HepG2 (cell line): ENCODE measurements around the gene ME2. TPM values are rescaled to one million over a fixed set of nuclear protein-coding genes. Genes with fewer than 3 reads are reported as not detected.

Source experiments
- ATM ChIP-seq: fragments of 450-650 bp; IDR thresholded peaks from 2 replicates; pipeline ENCODE4 v1.7.1; 2017; ENCODE audit warnings: mild to moderate bottlenecking, borderline replicate concordance
- BHLHE40 ChIP-seq: IDR thresholded peaks from 2 replicates; pipeline ENCODE4 v1.6.1; 2011; ENCODE audit warnings: low read length, improper control_type of control experiment
- FOXK1 ChIP-seq: sonication (generic); formaldehyde crosslinking; IDR thresholded peaks from 2 replicates; pipeline ENCODE4 v1.4.0; 2020; ENCODE audit warnings: low read depth, missing genetic modification reagents, borderline replicate concordance
- FOXP1 ChIP-seq, 2 experiments: fragments of 450-650 bp in 1 of 2; IDR thresholded peaks; 2 replicates each; pipeline ENCODE4 v1.6.1; 2017 to 2018; ENCODE audit warnings: antibody characterized with exemption in 1 of 2
- HNF4G ChIP-seq, 2 experiments: sonication (generic) in 1 of 2; formaldehyde crosslinking in 1 of 2; IDR thresholded peaks; 2 replicates each; pipeline versions ENCODE4 v1.4.0 to v1.6.1; 2011 to 2020; ENCODE audit warnings: borderline replicate concordance in 2 of 2, low read depth in 2 of 2, mild to moderate bottlenecking in 2 of 2, low read length in 1 of 2, missing genetic modification reagents in 1 of 2, moderate library complexity in 1 of 2
- KDM4B ChIP-seq: sonication (generic); formaldehyde crosslinking; IDR thresholded peaks from 2 replicates; pipeline ENCODE4 v1.4.0; 2020; ENCODE audit warnings: missing genetic modification reagents
- POLR2AphosphoS5 ChIP-seq: IDR thresholded peaks from 2 replicates; pipeline ENCODE4 v1.6.1; 2012; ENCODE audit warnings: low read depth, low read length
- SKI ChIP-seq: fragments of 450-650 bp; IDR thresholded peaks from one replicate; pipeline ENCODE4 v1.6.1; 2018; ENCODE audit warnings: mild to moderate bottlenecking; ENCODE audit not compliant: partially characterized antibody
- SMYD3 ChIP-seq: sonication (generic); formaldehyde crosslinking; IDR thresholded peaks from 2 replicates; pipeline ENCODE4 v1.8.1; 2023; ENCODE audit warnings: mild to moderate bottlenecking, missing genetic modification reagents
- TBX2 ChIP-seq: sonication (generic); formaldehyde crosslinking; IDR thresholded peaks from 2 replicates; pipeline ENCODE4 v1.5.0; 2020; ENCODE audit warnings: missing genetic modification reagents, mild to moderate bottlenecking, borderline replicate concordance
- THAP9 ChIP-seq: sonication (generic); formaldehyde crosslinking; IDR thresholded peaks from 2 replicates; pipeline ENCODE4; 2020; ENCODE audit warnings: missing genetic modification reagents, mild to moderate bottlenecking, borderline replicate concordance
- TOE1 ChIP-seq: sonication (generic); formaldehyde crosslinking; IDR thresholded peaks from 2 replicates; pipeline ENCODE4 v1.4.0; 2020; ENCODE audit warnings: mild to moderate bottlenecking, missing genetic modification reagents
- TP53 ChIP-seq: sonication (generic); formaldehyde crosslinking; conservative IDR thresholded peaks from 2 replicates; pipeline ENCODE4 v1.4.0; 2020; ENCODE audit warnings: missing genetic modification reagents
- ZMYM3 ChIP-seq: sonication (generic); formaldehyde crosslinking; IDR thresholded peaks from 2 replicates; pipeline ENCODE4 v1.5.1; 2020; ENCODE audit warnings: mild to moderate bottlenecking, missing genetic modification reagents
- ZNF264 ChIP-seq: sonication (generic); formaldehyde crosslinking; IDR thresholded peaks from 2 replicates; pipeline ENCODE4 v1.4.0; 2020; ENCODE audit warnings: missing genetic modification reagents
- ZNF282 ChIP-seq: fragments of 450-650 bp; IDR thresholded peaks from 2 replicates; pipeline ENCODE4 v1.6.1; 2018; ENCODE audit not compliant: partially characterized antibody
- ZSCAN20 ChIP-seq: sonication (generic); formaldehyde crosslinking; IDR thresholded peaks from 2 replicates; pipeline ENCODE4 v1.4.0; 2020; ENCODE audit warnings: missing genetic modification reagents, mild to moderate bottlenecking, borderline replicate concordance
- ZSCAN22 ChIP-seq: sonication (generic); formaldehyde crosslinking; IDR thresholded peaks from 2 replicates; pipeline ENCODE4 v1.4.0; 2020; ENCODE audit warnings: mild to moderate bottlenecking, missing genetic modification reagents
- polyA plus RNA-seq, 8 experiments: library from polyadenylated mRNA; depleted of rRNA in 3 of 8; stranded (reverse) in 7 of 8; unstranded in 1 of 8; fragments of >200 nt; fragmentation: Illumina TruSeq in 4 of 8; extraction: Trizol in 4 of 8; gene quantifications; 2 replicates each; pipeline versions ENCODE4 v1.2.1 to v1.2.3, GENCODE V29; 2011 to 2016; ENCODE audit warnings: low read depth in 4 of 8, missing spikeins in 1 of 8, mixed read lengths in 1 of 8; ENCODE audit not compliant: insufficient read depth in 1 of 8
- total RNA-seq, 5 experiments: library from RNA; depleted of rRNA; stranded (reverse); fragments of >200 nt; fragmentation: Illumina TruSeq; extraction: Trizol; gene quantifications; 2 replicates each; pipeline ENCODE4 v1.2.3, GENCODE V29; 2016; ENCODE audit warnings: low read depth in 1 of 5
- TF ChIP-seq, protein P1 (sequence below): IDR thresholded peaks from 2 replicates; pipeline ENCODE4 v1.6.1; 2012; ENCODE audit warnings: low read length, improper control_type of control experiment
- TF ChIP-seq, protein P2 (sequence below): sonication (generic); formaldehyde crosslinking; IDR thresholded peaks from 2 replicates; pipeline ENCODE4 v1.8.0; 2022; ENCODE audit warnings: missing genetic modification reagents, mild to moderate bottlenecking, inconsistent platforms, borderline replicate concordance
- TF ChIP-seq, protein P3 (sequence below): sonication (generic); formaldehyde crosslinking; IDR thresholded peaks from 2 replicates; pipeline ENCODE4 v1.4.0; 2020; ENCODE audit warnings: mild to moderate bottlenecking, missing genetic modification reagents

ME2 gene
- total and polyA plus RNA-seq, 2 of the 13 experiments (the other 11 are each of a cell fraction or from before 2014, with no cell fraction given) = 17.3 to 20.6 TPM

DNA sequence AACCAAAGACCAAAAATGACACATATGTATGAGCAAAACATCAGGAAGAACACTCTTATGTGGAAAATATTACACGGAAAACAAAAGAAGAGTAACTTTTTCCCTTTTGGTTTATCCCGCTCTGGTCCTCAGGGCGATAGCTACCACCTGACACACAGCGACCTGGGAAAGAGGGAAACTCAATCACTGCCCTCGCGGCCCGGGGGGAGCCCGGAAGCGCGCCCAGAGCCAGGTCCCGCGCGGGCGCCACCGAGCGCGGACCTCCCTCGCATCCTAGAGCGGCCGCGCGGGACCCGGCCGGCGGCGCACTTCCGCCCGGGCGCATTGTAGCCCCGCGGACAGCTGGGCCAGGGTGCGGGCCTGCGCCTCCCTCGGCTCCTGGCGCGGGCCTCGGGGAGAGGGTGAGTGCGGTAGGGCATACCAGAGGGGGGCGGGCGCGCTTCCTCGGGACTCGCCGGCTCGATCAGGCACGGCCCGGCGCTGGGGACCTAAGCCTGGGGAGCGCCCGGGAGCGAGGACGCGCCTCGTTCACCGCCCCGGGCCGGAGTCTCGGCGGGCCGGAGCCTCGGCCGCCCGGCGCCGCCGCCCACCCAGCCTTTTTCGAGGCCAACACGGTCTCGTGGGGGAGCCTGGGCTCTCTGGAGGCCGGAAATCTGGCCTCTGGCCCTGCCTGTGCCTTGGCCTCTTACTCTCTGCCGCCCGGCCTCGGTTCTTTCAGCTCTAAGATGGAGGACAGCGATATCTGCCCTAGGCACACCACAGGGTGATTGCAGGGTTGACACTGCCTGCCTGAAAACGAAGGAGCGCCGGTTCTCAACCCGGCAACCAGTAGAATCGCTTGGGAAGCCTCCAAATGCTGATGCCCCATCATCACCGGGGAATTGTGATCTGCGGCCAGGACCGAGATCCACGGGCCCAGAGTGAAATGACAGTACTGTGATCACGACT is 89.1 kb downstream of the ME2 start, which contains the start of gene ELAC1 (continued):
- peak; percentile 34; the same call in 1 of the 2 replicates for TF ChIP-seq TBX2
- TF ChIP-seq, protein P1, sequence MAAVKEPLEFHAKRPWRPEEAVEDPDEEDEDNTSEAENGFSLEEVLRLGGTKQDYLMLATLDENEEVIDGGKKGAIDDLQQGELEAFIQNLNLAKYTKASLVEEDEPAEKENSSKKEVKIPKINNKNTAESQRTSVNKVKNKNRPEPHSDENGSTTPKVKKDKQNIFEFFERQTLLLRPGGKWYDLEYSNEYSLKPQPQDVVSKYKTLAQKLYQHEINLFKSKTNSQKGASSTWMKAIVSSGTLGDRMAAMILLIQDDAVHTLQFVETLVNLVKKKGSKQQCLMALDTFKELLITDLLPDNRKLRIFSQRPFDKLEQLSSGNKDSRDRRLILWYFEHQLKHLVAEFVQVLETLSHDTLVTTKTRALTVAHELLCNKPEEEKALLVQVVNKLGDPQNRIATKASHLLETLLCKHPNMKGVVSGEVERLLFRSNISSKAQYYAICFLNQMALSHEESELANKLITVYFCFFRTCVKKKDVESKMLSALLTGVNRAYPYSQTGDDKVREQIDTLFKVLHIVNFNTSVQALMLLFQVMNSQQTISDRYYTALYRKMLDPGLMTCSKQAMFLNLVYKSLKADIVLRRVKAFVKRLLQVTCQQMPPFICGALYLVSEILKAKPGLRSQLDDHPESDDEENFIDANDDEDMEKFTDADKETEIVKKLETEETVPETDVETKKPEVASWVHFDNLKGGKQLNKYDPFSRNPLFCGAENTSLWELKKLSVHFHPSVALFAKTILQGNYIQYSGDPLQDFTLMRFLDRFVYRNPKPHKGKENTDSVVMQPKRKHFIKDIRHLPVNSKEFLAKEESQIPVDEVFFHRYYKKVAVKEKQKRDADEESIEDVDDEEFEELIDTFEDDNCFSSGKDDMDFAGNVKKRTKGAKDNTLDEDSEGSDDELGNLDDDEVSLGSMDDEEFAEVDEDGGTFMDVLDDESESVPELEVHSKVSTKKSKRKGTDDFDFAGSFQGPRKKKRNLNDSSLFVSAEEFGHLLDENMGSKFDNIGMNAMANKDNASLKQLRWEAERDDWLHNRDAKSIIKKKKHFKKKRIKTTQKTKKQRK = no peak
- TF ChIP-seq, protein P2, sequence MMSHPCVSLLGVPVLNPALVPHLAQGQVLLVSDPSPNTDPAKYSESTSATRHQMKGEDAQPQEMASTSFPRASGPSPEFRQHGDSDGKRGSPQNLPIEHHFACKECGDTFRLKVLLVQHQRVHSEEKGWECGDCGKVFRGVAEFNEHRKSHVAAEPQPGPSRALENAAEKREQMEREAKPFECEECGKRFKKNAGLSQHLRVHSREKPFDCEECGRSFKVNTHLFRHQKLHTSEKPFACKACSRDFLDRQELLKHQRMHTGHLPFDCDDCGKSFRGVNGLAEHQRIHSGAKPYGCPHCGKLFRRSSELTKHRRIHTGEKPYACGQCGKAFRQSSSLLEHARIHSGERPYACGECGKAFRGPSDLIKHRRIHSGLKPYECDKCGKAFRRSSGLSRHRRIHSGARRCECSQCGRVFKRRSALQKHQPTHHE = peak; percentile 63; the same call in 1 of the 2 replicates
- TF ChIP-seq ATM = no peak
- TF ChIP-seq, protein P3, sequence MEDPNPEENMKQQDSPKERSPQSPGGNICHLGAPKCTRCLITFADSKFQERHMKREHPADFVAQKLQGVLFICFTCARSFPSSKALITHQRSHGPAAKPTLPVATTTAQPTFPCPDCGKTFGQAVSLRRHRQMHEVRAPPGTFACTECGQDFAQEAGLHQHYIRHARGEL (CRISPR knock-in tag) = no peak
- TF ChIP-seq FOXP1 (IDR thresholded peaks at IDR 0.05) = no peak
- no peak for TF ChIP-seq FOXP1 (CRISPR knock-in tag; IDR thresholded peaks at IDR 0.05)
- peak; percentile 26; the same call in 1 of the 2 replicates for TF ChIP-seq KDM4B (CRISPR knock-in tag)
- no peak; the same call in 1 of the 2 replicates for TF ChIP-seq TP53
- TF ChIP-seq BHLHE40 = no peak
- TF ChIP-seq ZSCAN22 (CRISPR knock-in tag) = peak; percentile 51; the same call in 1 of the 2 replicates
- TF ChIP-seq POLR2AphosphoS5 = peak; percentile 76
- no peak for TF ChIP-seq THAP9
- TF ChIP-seq SKI = peak; percentile 17
- no peak for TF ChIP-seq ZNF282
- 0 out of 2 replicates have a peak, but pooled peaks have one; percentile 35 for TF ChIP-seq SMYD3 (CRISPR knock-in tag)
- TF ChIP-seq HNF4G (IDR thresholded peaks at IDR 0.05; ENCODE audit: borderline replicate concordance, low read depth, low read length) = no peak
- TF ChIP-seq HNF4G (CRISPR knock-in tag; IDR thresholded peaks at IDR 0.05; ENCODE audit: borderline replicate concordance, low read depth) = no peak
- TF ChIP-seq ZSCAN20 (CRISPR knock-in tag) = peak; percentile 85; the same call in 1 of the 2 replicates
- TF ChIP-seq TOE1 (CRISPR knock-in tag) = no peak
- no peak for TF ChIP-seq ZMYM3 (CRISPR knock-in tag)
- TF ChIP-seq ZNF264 (CRISPR knock-in tag) = no peak
- peak; percentile 23; the same call in 1 of the 2 replicates for TF ChIP-seq FOXK1 (CRISPR knock-in tag)
